Stomach (tissue), 4 donors: Measurements from ENCODE around the gene TENM3.

Experiments used
- POLR2A ChIP-seq, 4 donors: fragments of 450-650 bp; IDR thresholded peaks; one replicate each; pipeline ENCODE4 v1.6.1; 2016; ENCODE audit warnings: antibody characterized with exemption in 4 of 4, control low read depth in 2 of 4, mild to moderate bottlenecking in 1 of 4, moderate library complexity in 1 of 4
- TF ChIP-seq, protein P1 (sequence below), 7 experiments: fragments of 450-650 bp in 4 of 7; fragments of 200-600 bp in 3 of 7; sonication (generic) in 3 of 7; IDR thresholded peaks; one replicate each; pipeline ENCODE4 v1.5.1; 2016 to 2019; ENCODE audit warnings: antibody characterized with exemption in 7 of 7, control low read depth in 2 of 7, mild to moderate bottlenecking in 1 of 7

DNA sequence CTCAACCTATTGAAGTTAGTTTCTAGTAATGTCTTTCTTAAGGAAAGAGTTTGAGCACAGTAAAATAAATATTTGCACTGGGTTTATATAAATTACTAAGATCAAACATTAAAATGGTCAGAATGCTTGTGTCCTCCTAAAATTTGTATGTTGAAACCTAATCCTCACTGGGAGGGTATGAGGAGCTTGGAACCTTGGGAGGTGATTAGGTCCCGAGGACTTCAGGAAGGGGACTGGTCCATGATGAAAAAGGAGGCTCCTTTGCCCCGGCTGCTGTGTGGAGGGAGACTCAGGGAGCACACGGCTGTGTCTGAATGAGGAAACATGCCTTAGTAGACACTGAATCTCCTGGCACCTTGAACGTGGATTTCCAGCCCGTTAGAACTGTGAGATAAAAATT is 221.9 kb downstream of the TENM3 start:
- no peak for TF ChIP-seq POLR2A (IDR thresholded peaks at IDR 0.05)
- TF ChIP-seq, protein P1, sequence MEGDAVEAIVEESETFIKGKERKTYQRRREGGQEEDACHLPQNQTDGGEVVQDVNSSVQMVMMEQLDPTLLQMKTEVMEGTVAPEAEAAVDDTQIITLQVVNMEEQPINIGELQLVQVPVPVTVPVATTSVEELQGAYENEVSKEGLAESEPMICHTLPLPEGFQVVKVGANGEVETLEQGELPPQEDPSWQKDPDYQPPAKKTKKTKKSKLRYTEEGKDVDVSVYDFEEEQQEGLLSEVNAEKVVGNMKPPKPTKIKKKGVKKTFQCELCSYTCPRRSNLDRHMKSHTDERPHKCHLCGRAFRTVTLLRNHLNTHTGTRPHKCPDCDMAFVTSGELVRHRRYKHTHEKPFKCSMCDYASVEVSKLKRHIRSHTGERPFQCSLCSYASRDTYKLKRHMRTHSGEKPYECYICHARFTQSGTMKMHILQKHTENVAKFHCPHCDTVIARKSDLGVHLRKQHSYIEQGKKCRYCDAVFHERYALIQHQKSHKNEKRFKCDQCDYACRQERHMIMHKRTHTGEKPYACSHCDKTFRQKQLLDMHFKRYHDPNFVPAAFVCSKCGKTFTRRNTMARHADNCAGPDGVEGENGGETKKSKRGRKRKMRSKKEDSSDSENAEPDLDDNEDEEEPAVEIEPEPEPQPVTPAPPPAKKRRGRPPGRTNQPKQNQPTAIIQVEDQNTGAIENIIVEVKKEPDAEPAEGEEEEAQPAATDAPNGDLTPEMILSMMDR (IDR thresholded peaks at IDR 0.05): no peak
